Measurements from ENCODE around the gene MREG.

DNA sequence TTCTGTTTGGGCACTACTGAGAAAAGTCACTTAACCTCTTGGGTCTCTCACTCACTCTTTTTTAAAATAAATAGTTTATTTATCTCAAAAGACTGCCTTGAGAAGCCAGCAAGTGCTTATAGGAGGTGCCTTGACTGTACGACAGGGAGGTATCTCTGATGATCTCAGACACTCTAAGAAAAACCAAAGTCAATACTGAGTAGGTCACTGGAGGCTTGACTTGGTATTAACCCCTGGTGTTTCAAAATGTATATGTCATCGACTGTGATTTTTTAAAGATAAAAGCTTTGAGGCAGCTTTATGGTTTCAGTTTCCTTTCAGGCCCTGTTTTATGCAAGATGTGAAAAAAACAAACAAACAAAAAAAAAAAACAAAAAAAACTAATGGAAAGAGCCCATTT is 33.7 kb downstream of the MREG start:
- TF ChIP-seq RAD21 (IDR thresholded peaks at IDR 0.05; ENCODE audit: low read depth) = no peak
- TF ChIP-seq, protein P1, sequence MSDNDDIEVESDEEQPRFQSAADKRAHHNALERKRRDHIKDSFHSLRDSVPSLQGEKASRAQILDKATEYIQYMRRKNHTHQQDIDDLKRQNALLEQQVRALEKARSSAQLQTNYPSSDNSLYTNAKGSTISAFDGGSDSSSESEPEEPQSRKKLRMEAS (IDR thresholded peaks at IDR 0.05) = no peak
- no peak for TF ChIP-seq CREB1 (IDR thresholded peaks at IDR 0.05; ENCODE audit: low read depth)
- no peak for TF ChIP-seq ZBTB7A (IDR thresholded peaks at IDR 0.05; ENCODE audit: low read depth)
- TF ChIP-seq, protein P2, sequence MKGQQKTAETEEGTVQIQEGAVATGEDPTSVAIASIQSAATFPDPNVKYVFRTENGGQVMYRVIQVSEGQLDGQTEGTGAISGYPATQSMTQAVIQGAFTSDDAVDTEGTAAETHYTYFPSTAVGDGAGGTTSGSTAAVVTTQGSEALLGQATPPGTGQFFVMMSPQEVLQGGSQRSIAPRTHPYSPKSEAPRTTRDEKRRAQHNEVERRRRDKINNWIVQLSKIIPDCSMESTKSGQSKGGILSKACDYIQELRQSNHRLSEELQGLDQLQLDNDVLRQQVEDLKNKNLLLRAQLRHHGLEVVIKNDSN (IDR thresholded peaks at IDR 0.05) = no peak
- TF ChIP-seq FOXM1 (IDR thresholded peaks at IDR 0.05; ENCODE audit: borderline replicate concordance, low read depth) = no peak
- TF ChIP-seq EGR1 (IDR thresholded peaks at IDR 0.05) = no peak
- TF ChIP-seq, protein P3, sequence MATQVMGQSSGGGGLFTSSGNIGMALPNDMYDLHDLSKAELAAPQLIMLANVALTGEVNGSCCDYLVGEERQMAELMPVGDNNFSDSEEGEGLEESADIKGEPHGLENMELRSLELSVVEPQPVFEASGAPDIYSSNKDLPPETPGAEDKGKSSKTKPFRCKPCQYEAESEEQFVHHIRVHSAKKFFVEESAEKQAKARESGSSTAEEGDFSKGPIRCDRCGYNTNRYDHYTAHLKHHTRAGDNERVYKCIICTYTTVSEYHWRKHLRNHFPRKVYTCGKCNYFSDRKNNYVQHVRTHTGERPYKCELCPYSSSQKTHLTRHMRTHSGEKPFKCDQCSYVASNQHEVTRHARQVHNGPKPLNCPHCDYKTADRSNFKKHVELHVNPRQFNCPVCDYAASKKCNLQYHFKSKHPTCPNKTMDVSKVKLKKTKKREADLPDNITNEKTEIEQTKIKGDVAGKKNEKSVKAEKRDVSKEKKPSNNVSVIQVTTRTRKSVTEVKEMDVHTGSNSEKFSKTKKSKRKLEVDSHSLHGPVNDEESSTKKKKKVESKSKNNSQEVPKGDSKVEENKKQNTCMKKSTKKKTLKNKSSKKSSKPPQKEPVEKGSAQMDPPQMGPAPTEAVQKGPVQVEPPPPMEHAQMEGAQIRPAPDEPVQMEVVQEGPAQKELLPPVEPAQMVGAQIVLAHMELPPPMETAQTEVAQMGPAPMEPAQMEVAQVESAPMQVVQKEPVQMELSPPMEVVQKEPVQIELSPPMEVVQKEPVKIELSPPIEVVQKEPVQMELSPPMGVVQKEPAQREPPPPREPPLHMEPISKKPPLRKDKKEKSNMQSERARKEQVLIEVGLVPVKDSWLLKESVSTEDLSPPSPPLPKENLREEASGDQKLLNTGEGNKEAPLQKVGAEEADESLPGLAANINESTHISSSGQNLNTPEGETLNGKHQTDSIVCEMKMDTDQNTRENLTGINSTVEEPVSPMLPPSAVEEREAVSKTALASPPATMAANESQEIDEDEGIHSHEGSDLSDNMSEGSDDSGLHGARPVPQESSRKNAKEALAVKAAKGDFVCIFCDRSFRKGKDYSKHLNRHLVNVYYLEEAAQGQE (IDR thresholded peaks at IDR 0.05; ENCODE audit: low read depth) = no peak
- no peak for TF ChIP-seq TAF1 (IDR thresholded peaks at IDR 0.05; ENCODE audit: low read depth)
- no peak for TF ChIP-seq EP300 (IDR thresholded peaks at IDR 0.05; ENCODE audit: borderline replicate concordance)
- TF ChIP-seq YY1 (IDR thresholded peaks at IDR 0.05; ENCODE audit: low read depth) = no peak
